ENCODE measurements around the gene CCDC50.

Gene CCDC50

GRCh38 chr3:191431160-191431822 lies 102.1 kb downstream of the CCDC50 start:
- DNase-seq = no peak

- no peak for DNase-seq
Measured at GRCh38 chr3:191432162-191432561, 103.0 kb downstream of the CCDC50 start.

- DNase-seq = no peak
Measured at GRCh38 chr3:191434024-191434423, 104.8 kb downstream of the CCDC50 start.

GRCh38 chr3:191435981-191436380 lies 106.8 kb downstream of the CCDC50 start:
- DNase-seq = no peak

GRCh38 chr3:191438150-191438814 lies 109.1 kb downstream of the CCDC50 start:
- no peak for DNase-seq

- no peak for DNase-seq
Measured at GRCh38 chr3:191440532-191440931, 111.3 kb downstream of the CCDC50 start.

- no peak for DNase-seq
Measured at GRCh38 chr3:191441687-191442086, 112.5 kb downstream of the CCDC50 start.

GRCh38 chr3:191444569-191444968 lies 115.4 kb downstream of the CCDC50 start:
- DNase-seq = no peak

Data from NCI-H748 treated with DMSO at 0.1 percent for 48 hours (cell line).